Esophagus muscularis mucosa (tissue), 4 donors: ENCODE measurements around the gene BBS9. TPM values are rescaled to one million over a fixed set of nuclear protein-coding genes. Genes with fewer than 3 reads are reported as not detected.

Experiments
- DNase-seq: peaks from one replicate; pipeline ENCODE4 v3.0.0-alpha.2; 2017; ENCODE audit errors: extremely low spot score
- H3K27ac ChIP-seq, 4 donors: fragments of 200-600 bp; sonication (generic); replicated peaks in 1 of 4; 1 replicate in 3 of 4; 2 replicates in 1 of 4; pipeline ENCODE4 v1.5.1; 2016 to 2019; ENCODE audit warnings: mild to moderate bottlenecking in 1 of 4
- H3K27me3 ChIP-seq, 4 donors: fragments of 200-600 bp; sonication (generic); one replicate each; pipeline versions ENCODE4 v1.5.1 to v1.6.0; 2016 to 2019
- H3K36me3 ChIP-seq, 4 donors: fragments of 200-600 bp; sonication (generic); one replicate each; pipeline ENCODE4 v1.5.1; 2016 to 2019
- H3K4me1 ChIP-seq, 4 donors: fragments of 200-600 bp; sonication (generic); one replicate each; pipeline ENCODE4 v1.5.1; 2016 to 2019
- H3K4me3 ChIP-seq, 4 donors: fragments of 200-600 bp; sonication (generic); 1 replicate in 2 of 4; 2 replicates in 2 of 4; pipeline ENCODE4 v1.5.1; 2016 to 2019; ENCODE audit warnings: mild to moderate bottlenecking in 4 of 4, moderate library complexity in 1 of 4
- H3K9me3 ChIP-seq, 4 donors: fragments of 200-600 bp; sonication (generic); 1 replicate in 3 of 4; 2 replicates in 1 of 4; pipeline ENCODE4 v1.5.1; 2016 to 2019
- EP300 ChIP-seq: sonication (generic); formaldehyde crosslinking; IDR thresholded peaks from one replicate; pipeline ENCODE4 v1.6.1; 2017; ENCODE audit warnings: antibody characterized with exemption
- POLR2A ChIP-seq: fragments of 450-650 bp; IDR thresholded peaks from one replicate; pipeline ENCODE4 v1.6.1; 2017; ENCODE audit warnings: antibody characterized with exemption, moderate library complexity, mild to moderate bottlenecking, low read depth
- POLR2AphosphoS5 ChIP-seq, 2 donors: sonication (generic); formaldehyde crosslinking; IDR thresholded peaks; one replicate each; pipeline ENCODE4 v1.6.1; 2017; ENCODE audit warnings: antibody characterized with exemption in 2 of 2
- WGBS: methylation state at CpG from one replicate; pipeline ENCODE4 v1.1.5; 2018; 5-methylcytosine and 5-hydroxymethylcytosine counted together
- intact Hi-C: fragments of 100-400 bp; cut with DNase I; formaldehyde crosslinking; loops from one replicate; pipeline ENCODE4 v1.15.1; 2023
- total RNA-seq, 4 donors: library from RNA; depleted of rRNA; stranded (reverse); fragments of >200 nt; gene quantifications; one replicate each; pipeline versions ENCODE4 v1.1.0 to v1.2.1, GENCODE V29; 2016
- TF ChIP-seq, protein P1 (sequence below), 3 experiments: fragments of 200-600 bp in 2 of 3; fragments of 450-650 bp in 1 of 3; sonication (generic) in 2 of 3; IDR thresholded peaks; one replicate each; pipeline ENCODE4 v1.5.1; 2017 to 2019; ENCODE audit warnings: antibody characterized with exemption in 3 of 3, mild to moderate bottlenecking in 2 of 3, moderate library complexity in 1 of 3

The BBS9 gene
- total RNA-seq, 4 donors from 2014 or later = 14.7 to 20.8 (median 16.3) TPM

- WGBS = 89% methylated on average over 3 of the region's 3 CpGs
- intact Hi-C loops = no loop called here
Measured at GRCh38 chr7:33646166-33646565, 516.8 kb downstream of the BBS9 start.

DNA sequence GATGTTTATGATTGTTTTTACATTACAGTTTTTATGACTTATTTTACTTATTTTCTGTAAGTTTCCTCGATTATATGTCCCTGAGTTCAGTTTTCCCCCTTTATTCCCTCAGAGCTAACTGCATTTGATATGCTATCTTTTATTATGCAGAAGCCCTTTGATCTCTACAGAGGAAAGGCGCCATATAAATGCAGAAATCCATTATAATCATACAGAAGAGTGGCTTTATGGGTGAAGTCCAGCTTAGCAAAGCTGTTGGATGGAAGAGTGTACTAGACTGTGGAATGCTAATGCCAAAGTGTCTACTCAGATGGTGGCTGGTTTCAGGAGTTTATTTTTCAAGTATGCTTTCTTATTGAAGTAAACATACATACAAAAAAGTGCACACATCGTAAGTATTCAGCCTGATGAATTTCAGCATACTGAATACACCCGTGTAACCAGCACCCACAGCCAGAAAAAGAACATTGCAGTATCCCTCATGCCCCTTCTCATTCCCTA, 517.6 kb downstream of the BBS9 start:
- no peak for TF ChIP-seq POLR2AphosphoS5 (IDR thresholded peaks at IDR 0.05)
- no peak for TF ChIP-seq POLR2A
- no peak for TF ChIP-seq EP300
- TF ChIP-seq, protein P1, sequence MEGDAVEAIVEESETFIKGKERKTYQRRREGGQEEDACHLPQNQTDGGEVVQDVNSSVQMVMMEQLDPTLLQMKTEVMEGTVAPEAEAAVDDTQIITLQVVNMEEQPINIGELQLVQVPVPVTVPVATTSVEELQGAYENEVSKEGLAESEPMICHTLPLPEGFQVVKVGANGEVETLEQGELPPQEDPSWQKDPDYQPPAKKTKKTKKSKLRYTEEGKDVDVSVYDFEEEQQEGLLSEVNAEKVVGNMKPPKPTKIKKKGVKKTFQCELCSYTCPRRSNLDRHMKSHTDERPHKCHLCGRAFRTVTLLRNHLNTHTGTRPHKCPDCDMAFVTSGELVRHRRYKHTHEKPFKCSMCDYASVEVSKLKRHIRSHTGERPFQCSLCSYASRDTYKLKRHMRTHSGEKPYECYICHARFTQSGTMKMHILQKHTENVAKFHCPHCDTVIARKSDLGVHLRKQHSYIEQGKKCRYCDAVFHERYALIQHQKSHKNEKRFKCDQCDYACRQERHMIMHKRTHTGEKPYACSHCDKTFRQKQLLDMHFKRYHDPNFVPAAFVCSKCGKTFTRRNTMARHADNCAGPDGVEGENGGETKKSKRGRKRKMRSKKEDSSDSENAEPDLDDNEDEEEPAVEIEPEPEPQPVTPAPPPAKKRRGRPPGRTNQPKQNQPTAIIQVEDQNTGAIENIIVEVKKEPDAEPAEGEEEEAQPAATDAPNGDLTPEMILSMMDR (IDR thresholded peaks at IDR 0.05) = no peak
- intact Hi-C loops = no loop called here
- no peak for DNase-seq
- Histone ChIP-seq H3K9me3 (no peaks in the 10 kb centered on the region), H3K4me1 (no peaks in the 10 kb centered on the region), H3K36me3 (peaks cover 0 to 6% (median 0%) of the 10 kb centered on the region in 4 donors), H3K27ac (no peak overlapping the region), H3K4me3 (no peak overlapping the region), H3K27me3 (no peaks in the 10 kb centered on the region)
- 89% methylated on average over 4 of the region's 4 CpGs for WGBS

More at GRCh38 chr7:33646166-33646565, 516.8 kb downstream of the BBS9 start:
- no peak overlapping the region for H3K27ac ChIP-seq
- H3K4me1 ChIP-seq = no peaks in the 10 kb centered on the region
- TF ChIP-seq EP300 = no peak
- TF ChIP-seq, protein P1 (IDR thresholded peaks at IDR 0.05) = no peak
- no peak for DNase-seq
- no peak overlapping the region for H3K4me3 ChIP-seq
- peaks cover 0 to 6% (median under 1%) of the 10 kb centered on the region in 4 donors for H3K36me3 ChIP-seq
- H3K9me3 ChIP-seq = no peaks in the 10 kb centered on the region
- no peaks in the 10 kb centered on the region for H3K27me3 ChIP-seq

GRCh38 chr7:33649476-33650441, 520.4 kb downstream of the BBS9 start:
- Histone ChIP-seq H3K27ac (no peak overlapping the region), H3K4me3 (no peak overlapping the region), H3K36me3 (peaks cover 0 to 6% (median 0%) of the 10 kb centered on the region in 4 donors), H3K27me3 (no peaks in the 10 kb centered on the region), H3K4me1 (no peaks in the 10 kb centered on the region), H3K9me3 (no peaks in the 10 kb centered on the region)
- TF ChIP-seq POLR2A = no peak
- TF ChIP-seq, protein P1 (IDR thresholded peaks at IDR 0.05) = no peak
- no peak for DNase-seq
- WGBS = 87% methylated on average over 7 of the region's 7 CpGs
- intact Hi-C loops = no loop called here

DNA sequence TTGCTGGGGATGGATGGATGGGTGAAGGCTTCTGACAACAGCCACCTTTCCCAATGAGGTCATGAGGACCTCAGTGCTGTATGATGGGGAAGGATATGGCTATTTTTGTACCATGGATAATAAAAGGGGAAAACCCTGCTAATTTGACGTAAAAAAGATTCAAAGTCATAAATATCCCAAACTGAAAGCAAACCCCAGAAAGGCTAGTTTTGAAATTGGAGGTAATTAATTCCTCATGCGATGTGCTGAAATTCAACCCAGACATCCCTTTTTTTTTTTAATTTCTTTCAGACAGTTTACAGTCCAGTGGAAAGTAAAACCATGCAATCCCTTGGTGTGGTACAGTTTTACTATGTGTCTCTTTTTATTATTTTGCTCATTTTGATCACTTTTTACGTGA, 521.5 kb downstream of the BBS9 start:
- Histone ChIP-seq H3K27me3 (no peaks in the 10 kb centered on the region), H3K4me1 (no peaks in the 10 kb centered on the region), H3K27ac (no peak overlapping the region), H3K4me3 (no peak overlapping the region), H3K36me3 (peaks cover 0 to 6% (median 0%) of the 10 kb centered on the region in 4 donors), H3K9me3 (no peaks in the 10 kb centered on the region)
- DNase-seq = no peak
- intact Hi-C loops = no loop called here
- WGBS = 86% methylated on average over 3 of the region's 3 CpGs
- no peak for TF ChIP-seq EP300
- no peak for TF ChIP-seq POLR2A

DNA sequence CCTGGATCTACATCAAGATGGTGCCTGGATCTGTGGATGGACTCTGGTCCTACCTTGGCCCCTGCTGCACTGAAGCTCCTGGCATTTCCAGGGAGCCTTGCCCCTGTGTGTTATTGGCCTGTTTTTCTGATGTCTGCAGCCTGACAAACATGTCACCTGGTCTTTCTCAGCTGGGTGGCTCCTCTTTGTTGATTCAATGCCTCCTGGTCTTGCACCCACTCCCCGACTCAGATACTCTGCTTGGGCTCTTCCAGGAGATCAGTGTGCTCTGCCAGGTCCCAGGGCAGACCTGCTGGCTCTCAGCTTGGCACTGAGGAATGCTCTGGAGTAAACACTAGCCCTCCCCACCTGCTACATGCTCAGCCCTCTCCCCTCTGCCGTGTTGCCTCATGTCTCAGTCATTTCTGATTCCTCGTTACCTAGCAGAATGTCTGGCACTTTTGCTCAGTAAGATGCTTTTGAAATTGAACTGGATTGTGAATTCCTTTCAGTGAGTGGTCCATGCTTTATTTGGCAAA, 522.7 kb downstream of the BBS9 start:
- Histone ChIP-seq H3K27me3 (no peaks in the 10 kb centered on the region), H3K9me3 (no peaks in the 10 kb centered on the region), H3K4me3 (no peak overlapping the region), H3K27ac (no peak overlapping the region), H3K4me1 (no peaks in the 10 kb centered on the region), H3K36me3 (peaks cover 0 to 3% (median 0%) of the 10 kb centered on the region in 4 donors)
- TF ChIP-seq POLR2AphosphoS5 (IDR thresholded peaks at IDR 0.05) (no peak), EP300 (no peak), POLR2A (no peak)
- TF ChIP-seq, protein P1 (IDR thresholded peaks at IDR 0.05) = no peak
- intact Hi-C loops = no loop called here
- no peak for DNase-seq
- 70% methylated on average over 3 of the region's 3 CpGs for WGBS
